ENCODE data around the gene MYLK4.

MYLK4 gene

DNA sequence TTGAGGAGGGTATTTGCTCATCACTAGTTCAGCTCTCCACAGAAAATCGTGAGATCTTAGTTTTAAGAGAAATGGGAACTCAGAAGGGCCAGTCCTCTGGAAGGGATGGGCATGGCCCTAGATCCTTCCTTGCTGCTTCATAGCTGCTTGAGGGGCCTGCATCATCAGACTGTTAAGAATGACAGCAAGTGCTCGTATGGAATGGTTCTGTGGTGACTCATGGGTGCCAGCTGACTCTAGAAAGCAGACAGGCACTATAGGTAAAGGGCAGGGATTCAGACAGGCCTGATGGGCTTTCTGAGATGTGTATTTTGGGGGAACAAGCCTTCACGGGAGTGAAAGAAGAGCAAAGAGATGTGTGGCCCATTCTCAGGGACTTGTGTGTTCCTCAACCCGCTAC, 90.8 kb downstream of the MYLK4 start:
- Mint-ChIP-seq H3K27me3 (no peaks in the 10 kb centered on the region), H3K4me1 (peaks cover 57% of the 10 kb centered on the region), H3K9me3 (peaks cover 5% of the 10 kb centered on the region), H3K36me3 (peaks cover 5% of the 10 kb centered on the region), H3K27ac (peak overlapping the region; percentile 75), H3K4me3 (no peak overlapping the region)
- ATAC-seq, result no peak

DNA sequence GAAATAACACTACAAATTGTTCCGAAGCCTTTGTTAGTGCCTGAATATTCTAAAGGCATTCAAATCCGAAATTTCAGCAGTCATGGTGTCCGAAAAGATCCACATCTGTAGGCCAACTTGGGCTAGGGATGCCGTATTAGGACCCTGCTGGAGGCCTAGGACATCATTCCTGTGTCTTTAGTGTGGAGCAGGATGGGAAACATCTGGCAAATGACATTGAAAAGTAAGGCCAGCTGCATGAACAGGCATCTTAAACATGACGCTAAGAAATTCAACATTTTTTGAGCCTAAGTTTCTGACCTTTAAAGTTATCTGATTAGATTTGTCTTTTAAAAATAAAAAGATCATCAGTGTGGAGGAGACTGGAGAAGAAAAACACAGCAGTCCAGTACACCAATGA, 91.3 kb downstream of the MYLK4 start:
- ATAC-seq, result no peak
- H3K36me3 Mint-ChIP-seq, result peaks cover 5% of the 10 kb centered on the region
- peaks cover 5% of the 10 kb centered on the region for H3K9me3 Mint-ChIP-seq
- peaks cover 57% of the 10 kb centered on the region for H3K4me1 Mint-ChIP-seq
- no peaks in the 10 kb centered on the region for H3K27me3 Mint-ChIP-seq
- peak overlapping the region; percentile 75 for H3K27ac Mint-ChIP-seq
- no peak overlapping the region for H3K4me3 Mint-ChIP-seq

DNA sequence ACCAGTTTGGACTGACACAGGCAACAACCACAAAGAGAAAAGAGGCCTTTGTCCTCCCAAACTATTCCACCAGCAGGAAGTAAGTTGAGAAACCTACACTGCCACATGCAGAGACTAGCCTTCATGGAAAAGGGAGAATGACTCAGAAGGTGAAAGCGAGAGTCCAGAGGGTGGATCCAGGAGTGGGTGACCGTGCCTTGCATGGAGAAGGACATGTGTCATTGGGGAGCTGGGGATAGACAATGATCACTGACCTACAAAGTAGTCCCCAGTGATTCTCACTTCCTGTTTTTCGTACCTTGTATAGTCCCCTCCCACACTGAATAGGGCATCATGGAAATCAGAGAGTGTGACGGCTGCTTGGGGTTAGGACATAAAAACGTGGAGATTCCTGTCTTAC, 91.9 kb downstream of the MYLK4 start:
- H3K4me1 Mint-ChIP-seq, result peaks cover 57% of the 10 kb centered on the region
- peak overlapping the region; percentile 75 for H3K27ac Mint-ChIP-seq
- H3K36me3 Mint-ChIP-seq, result peaks cover 5% of the 10 kb centered on the region
- H3K4me3 Mint-ChIP-seq, result peak overlapping the region; percentile 16
- no peaks in the 10 kb centered on the region for H3K27me3 Mint-ChIP-seq
- peaks cover 5% of the 10 kb centered on the region for H3K9me3 Mint-ChIP-seq
- ATAC-seq, result peak; percentile 96

DNA sequence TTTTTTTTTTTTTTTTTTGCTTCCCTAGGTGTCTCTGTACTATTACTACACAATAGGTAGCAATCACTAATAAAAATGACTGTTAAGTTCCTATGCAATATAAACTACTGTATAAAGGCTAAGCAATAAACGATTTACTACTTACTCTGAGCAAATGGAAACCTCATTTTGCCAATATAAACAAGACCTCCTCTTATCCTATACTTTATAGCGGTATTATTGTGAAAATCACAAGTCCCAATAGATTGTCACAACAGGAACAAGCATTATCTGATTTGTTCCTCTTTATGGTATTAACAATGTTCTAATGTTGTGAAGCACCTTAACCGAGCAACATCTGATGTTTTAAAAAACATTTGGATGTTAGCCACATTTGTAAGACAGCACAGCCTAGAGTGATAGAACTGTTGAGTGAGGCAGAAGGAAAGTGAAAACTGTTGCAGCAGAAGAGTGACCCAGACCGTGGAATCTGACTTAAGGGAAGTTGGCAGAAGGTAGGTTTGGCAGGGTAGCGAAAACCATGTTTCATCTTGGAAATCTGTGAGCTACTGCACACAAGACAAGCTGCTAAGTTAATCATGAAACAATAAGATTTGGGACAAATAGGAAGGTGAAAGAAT, 94.2 kb downstream of the MYLK4 start:
- Mint-ChIP-seq H3K27ac (no peak overlapping the region), H3K27me3 (peaks cover 15% of the 10 kb centered on the region), H3K36me3 (peaks cover 18% of the 10 kb centered on the region), H3K4me3 (no peak overlapping the region), H3K4me1 (peaks cover 51% of the 10 kb centered on the region), H3K9me3 (peaks cover 9% of the 10 kb centered on the region)
- no peak for ATAC-seq

DNA sequence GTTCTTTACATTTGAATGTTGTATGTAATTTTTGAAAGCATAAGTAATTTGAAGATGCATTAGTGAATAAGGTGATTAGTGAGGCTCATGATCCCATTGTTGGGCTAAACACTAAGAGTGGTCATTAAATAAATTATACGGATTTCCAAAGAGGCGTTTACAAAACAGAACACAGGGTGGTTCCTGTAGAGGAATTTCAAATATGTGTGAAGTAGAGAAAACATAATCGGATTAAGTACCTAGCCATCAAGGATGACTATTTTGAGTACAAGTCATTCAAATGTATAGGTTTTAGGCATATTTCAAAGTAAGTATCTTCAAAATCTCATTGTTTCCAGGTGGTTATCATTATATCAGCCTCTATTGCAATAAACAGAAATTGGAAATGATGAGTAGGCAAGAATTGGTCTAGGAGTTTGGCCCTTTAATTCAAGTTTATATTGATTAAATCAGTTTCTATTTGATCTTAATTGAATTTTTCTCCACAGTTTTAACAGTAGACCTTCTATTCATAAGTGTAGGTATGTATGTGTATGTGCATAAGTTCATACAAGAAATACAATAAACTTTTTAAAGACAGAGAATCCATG, 94.8 kb downstream of the MYLK4 start:
- no peak for ATAC-seq
- Mint-ChIP-seq H3K36me3 (peaks cover 18% of the 10 kb centered on the region), H3K4me3 (no peak overlapping the region), H3K27ac (no peak overlapping the region), H3K27me3 (peaks cover 15% of the 10 kb centered on the region), H3K4me1 (peaks cover 45% of the 10 kb centered on the region), H3K9me3 (peaks cover 9% of the 10 kb centered on the region)

- peaks cover 9% of the 10 kb centered on the region for H3K9me3 Mint-ChIP-seq
- H3K36me3 Mint-ChIP-seq, result peaks cover 18% of the 10 kb centered on the region
- peaks cover 15% of the 10 kb centered on the region for H3K27me3 Mint-ChIP-seq
Measured at GRCh38 chr6:2653369-2654032, 97.2 kb downstream of the MYLK4 start.

GRCh38 chr6:2652611-2653010, 98.1 kb downstream of the MYLK4 start:
- H3K27me3 Mint-ChIP-seq, result peaks cover 15% of the 10 kb centered on the region
- no peak overlapping the region for H3K4me3 Mint-ChIP-seq
- H3K4me1 Mint-ChIP-seq, result peaks cover 16% of the 10 kb centered on the region
- peaks cover 18% of the 10 kb centered on the region for H3K36me3 Mint-ChIP-seq
- peaks cover 9% of the 10 kb centered on the region for H3K9me3 Mint-ChIP-seq
- H3K27ac Mint-ChIP-seq, result no peak overlapping the region
- ATAC-seq, result no peak

More at GRCh38 chr6:2653369-2654032, 97.2 kb downstream of the MYLK4 start:
- no peak for ATAC-seq
- peak overlapping the region; percentile 26 for H3K27ac Mint-ChIP-seq
- H3K4me1 Mint-ChIP-seq, result peaks cover 25% of the 10 kb centered on the region
- no peak overlapping the region for H3K4me3 Mint-ChIP-seq

GRCh38 chr6:2651961-2652360, 98.8 kb downstream of the MYLK4 start:
- peaks cover 12% of the 10 kb centered on the region for H3K4me1 Mint-ChIP-seq
- no peak for ATAC-seq
- H3K36me3 Mint-ChIP-seq, result peaks cover 18% of the 10 kb centered on the region
- H3K27ac Mint-ChIP-seq, result no peak overlapping the region
- peaks cover 19% of the 10 kb centered on the region for H3K27me3 Mint-ChIP-seq
- no peak overlapping the region for H3K4me3 Mint-ChIP-seq
- H3K9me3 Mint-ChIP-seq, result peaks cover 9% of the 10 kb centered on the region

DNA sequence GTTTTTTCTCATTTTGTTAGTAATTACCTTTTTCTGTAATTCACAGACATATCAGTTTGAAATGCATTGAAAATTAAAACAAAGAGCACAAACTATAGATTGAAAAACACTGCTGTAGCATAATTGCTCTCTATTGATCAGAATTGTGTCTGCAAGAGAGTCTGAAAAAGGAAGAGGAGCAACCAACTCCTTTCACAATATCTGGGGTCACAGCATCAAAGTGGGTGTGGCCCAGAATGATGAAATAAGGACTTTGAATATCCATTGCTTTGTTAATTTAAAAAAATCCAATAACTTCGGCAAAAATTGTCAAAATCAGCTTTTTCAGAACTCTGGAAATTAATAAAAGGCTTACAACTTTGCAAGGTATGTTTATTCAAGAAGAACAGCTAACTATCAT, 99.2 kb downstream of the MYLK4 start:
- Mint-ChIP-seq H3K27ac (no peak overlapping the region), H3K27me3 (peaks cover 23% of the 10 kb centered on the region), H3K36me3 (peaks cover 18% of the 10 kb centered on the region), H3K9me3 (peaks cover 9% of the 10 kb centered on the region), H3K4me3 (no peak overlapping the region), H3K4me1 (peaks cover 8% of the 10 kb centered on the region)
- no peak for ATAC-seq

- no peak overlapping the region for H3K27ac Mint-ChIP-seq
- peak; percentile 48 for ATAC-seq
- no peak overlapping the region for H3K4me3 Mint-ChIP-seq
Measured at GRCh38 chr6:2646346-2646745, 104.4 kb downstream of the MYLK4 start.

GRCh38 chr6:2643935-2644539, 106.7 kb downstream of the MYLK4 start:
- H3K4me1 Mint-ChIP-seq, result peaks cover 7% of the 10 kb centered on the region
- no peak for ATAC-seq
- H3K27me3 Mint-ChIP-seq, result peaks cover 57% of the 10 kb centered on the region
- H3K9me3 Mint-ChIP-seq, result no peaks in the 10 kb centered on the region
- no peak overlapping the region for H3K27ac Mint-ChIP-seq
- H3K36me3 Mint-ChIP-seq, result no peaks in the 10 kb centered on the region
- H3K4me3 Mint-ChIP-seq, result no peak overlapping the region

More at GRCh38 chr6:2646346-2646745, 104.4 kb downstream of the MYLK4 start:
- peaks cover 39% of the 10 kb centered on the region for H3K27me3 Mint-ChIP-seq
- H3K9me3 Mint-ChIP-seq, result no peaks in the 10 kb centered on the region
- peaks cover under 1% of the 10 kb centered on the region for H3K4me1 Mint-ChIP-seq
- H3K36me3 Mint-ChIP-seq, result no peaks in the 10 kb centered on the region

DNA sequence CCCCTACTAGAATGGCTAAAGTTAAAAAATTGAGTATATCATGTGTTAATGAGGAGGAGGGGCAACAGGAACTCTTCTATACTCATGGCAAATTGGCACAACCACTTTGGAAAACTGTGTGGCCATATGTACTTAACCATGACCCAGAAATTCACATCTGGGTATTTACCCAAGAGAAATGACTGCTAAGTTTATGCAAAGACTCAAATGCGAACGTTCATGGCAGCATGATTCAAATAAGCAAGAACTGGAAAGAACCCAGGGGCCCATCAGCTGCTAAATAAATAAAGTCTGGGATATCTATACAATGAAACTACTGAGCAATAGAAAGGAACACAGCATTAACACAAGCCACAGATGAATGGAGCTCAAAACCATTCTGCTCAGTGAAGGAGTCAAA, 107.6 kb downstream of the MYLK4 start:
- no peak for ATAC-seq
- no peak overlapping the region for H3K27ac Mint-ChIP-seq
- no peak overlapping the region for H3K4me3 Mint-ChIP-seq
- H3K9me3 Mint-ChIP-seq, result no peaks in the 10 kb centered on the region
- H3K27me3 Mint-ChIP-seq, result peaks cover 66% of the 10 kb centered on the region
- H3K4me1 Mint-ChIP-seq, result peaks cover 7% of the 10 kb centered on the region
- H3K36me3 Mint-ChIP-seq, result no peaks in the 10 kb centered on the region

DNA sequence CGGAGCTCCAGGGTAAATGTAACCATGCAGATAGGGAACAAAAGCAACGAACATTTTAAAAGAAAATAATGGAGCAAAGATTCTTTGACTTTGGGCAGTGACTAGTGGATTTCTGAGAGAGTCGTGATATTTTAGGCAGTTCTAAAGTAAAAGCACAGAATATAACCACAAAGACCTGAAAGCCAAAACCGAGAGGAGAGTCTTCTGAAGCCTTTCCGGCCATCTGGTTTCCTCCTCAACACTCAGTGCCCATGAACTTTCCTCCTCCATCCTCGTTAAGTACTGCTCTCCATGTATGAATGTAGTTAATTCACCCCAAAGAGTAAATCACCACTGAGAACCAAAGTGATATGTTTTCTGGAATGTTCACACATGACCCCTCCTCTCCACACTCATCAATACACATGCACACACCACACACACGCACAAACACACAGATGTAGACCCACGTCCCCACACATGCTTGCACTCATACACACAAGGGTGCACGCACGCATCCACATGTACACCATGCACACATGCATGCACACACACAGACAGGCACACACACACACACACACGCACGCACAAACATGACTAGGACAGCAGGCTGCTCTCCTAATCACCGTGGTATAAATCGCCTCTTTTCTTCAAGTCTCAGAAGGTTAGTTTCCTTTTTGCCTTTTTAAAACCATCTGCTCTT, 109.5 kb downstream of the MYLK4 start:
- ATAC-seq, result no peak
- no peak overlapping the region for H3K4me3 Mint-ChIP-seq
- H3K4me1 Mint-ChIP-seq, result peaks cover 7% of the 10 kb centered on the region
- peaks cover 69% of the 10 kb centered on the region for H3K27me3 Mint-ChIP-seq
- H3K36me3 Mint-ChIP-seq, result no peaks in the 10 kb centered on the region
- H3K27ac Mint-ChIP-seq, result no peak overlapping the region
- H3K9me3 Mint-ChIP-seq, result no peaks in the 10 kb centered on the region

- no peaks in the 10 kb centered on the region for H3K36me3 Mint-ChIP-seq
- no peaks in the 10 kb centered on the region for H3K9me3 Mint-ChIP-seq
- peaks cover 7% of the 10 kb centered on the region for H3K4me1 Mint-ChIP-seq
- no peak for ATAC-seq
- no peak overlapping the region for H3K27ac Mint-ChIP-seq
- H3K4me3 Mint-ChIP-seq, result no peak overlapping the region
- peaks cover 64% of the 10 kb centered on the region for H3K27me3 Mint-ChIP-seq
Measured at GRCh38 chr6:2640551-2640950, 110.2 kb downstream of the MYLK4 start.

- H3K4me1 Mint-ChIP-seq, result peaks cover 7% of the 10 kb centered on the region
- no peaks in the 10 kb centered on the region for H3K36me3 Mint-ChIP-seq
- no peaks in the 10 kb centered on the region for H3K9me3 Mint-ChIP-seq
- peaks cover 64% of the 10 kb centered on the region for H3K27me3 Mint-ChIP-seq
- H3K4me3 Mint-ChIP-seq, result no peak overlapping the region
- no peak for ATAC-seq
- no peak overlapping the region for H3K27ac Mint-ChIP-seq
Measured at GRCh38 chr6:2639896-2640295, 110.8 kb downstream of the MYLK4 start.

Measured in stimulated activated memory B cell treated with anti-CD40 and anti-IgM and Interleukin-4, amounts not matched to agents 10 μg/mL and 1 μg/mL and 100 μg/mL, for 72 hours (primary cell).